ENCODE data around the gene PPM1M.
"Not testable (repeated sequence)": the region's sequence is repeated elsewhere in the genome, so short reads cannot be mapped to it uniquely, and the experiment has no call there.

The PPM1M gene

DNA sequence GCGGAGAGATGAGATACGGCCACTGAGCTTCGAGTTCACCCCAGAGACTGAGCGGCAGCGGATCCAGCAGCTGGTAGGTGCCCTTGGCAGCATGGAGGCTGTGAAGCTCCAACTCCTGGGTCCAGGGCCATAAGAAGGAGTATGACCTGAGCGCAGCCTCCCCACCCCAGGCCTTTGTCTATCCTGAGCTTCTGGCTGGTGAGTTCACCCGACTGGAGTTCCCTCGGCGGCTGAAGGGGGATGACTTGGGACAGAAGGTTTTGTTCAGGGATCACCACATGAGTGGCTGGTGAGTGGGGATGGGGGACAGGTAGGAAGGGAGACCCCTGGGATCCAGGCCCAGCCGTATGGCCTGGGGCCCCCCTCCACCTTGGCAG, 2.6 kb downstream of the PPM1M start:
- DNase-seq, result no peak

DNA sequence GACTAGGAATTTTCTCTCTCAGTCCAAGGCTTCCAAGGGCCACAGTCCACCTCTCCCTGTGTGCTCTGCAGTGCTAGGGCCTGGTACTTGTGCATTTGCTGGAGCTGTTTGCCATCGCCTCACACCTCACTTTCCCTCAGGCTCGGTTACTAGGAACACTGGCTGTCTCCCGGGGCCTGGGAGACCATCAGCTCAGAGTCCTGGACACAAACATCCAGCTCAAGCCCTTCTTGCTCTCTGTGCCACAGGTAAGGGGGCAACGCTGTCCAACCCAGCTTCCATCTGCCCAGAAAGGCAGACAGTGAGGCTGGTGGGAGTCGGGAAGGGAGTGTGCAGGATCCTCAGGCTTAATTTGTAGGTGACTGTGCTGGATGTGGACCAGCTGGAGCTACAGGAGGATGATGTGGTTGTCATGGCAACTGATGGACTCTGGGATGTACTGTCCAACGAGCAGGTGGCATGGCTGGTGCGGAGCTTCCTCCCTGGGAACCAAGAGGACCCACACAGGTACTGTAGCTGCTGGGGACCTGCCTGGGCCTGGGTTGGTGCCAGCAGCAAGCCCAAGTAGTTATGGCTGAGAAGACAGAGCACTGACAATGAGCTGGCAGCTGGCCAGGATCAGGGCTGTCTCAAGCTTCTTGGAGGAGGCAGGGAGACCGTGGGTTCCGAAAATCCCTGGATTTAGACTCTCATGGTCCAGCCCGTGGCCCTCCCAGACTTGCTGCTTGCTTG, 3.4 kb downstream of the PPM1M start:
- DNase-seq, result peak; percentile 34

DNA sequence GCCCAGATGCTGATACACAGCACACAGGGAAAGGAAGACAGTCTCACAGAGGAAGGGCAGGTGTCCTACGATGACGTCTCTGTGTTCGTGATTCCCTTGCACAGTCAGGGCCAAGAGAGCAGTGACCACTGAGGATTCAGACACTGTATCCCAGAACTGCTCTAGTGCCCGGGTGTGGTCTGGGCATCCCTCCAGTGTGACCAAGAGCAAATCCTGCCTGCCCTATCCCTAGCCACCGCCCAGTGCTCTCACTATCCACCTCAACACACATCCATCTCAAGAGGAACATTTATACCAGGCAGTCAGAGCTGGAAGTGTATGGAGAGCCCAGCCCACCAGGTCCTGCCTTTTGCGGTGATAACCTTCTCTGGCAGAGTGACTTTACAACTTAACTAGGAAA, 4.1 kb downstream of the PPM1M start:
- no peak for DNase-seq

DNA sequence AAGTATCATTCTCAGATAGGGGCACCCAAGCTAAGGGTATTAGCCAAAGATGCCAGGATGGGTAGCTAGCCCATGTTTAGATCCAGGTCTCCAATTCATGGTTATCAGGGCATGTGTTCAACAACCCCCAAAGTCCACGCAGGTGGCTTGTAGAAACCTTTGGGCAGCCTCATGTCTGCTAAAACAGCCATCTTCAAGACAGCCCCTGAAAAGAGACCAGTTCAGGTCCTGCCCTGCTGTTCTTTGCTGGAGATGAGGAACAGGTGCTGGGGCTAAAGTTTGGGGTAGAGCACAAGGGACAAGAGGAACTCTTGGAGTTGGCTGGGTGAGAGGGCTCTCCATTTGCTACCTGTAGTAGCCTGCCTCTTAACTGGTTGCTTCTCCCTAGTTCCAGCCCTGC, 4.6 kb downstream of the PPM1M start:
- no peak for DNase-seq

DNA sequence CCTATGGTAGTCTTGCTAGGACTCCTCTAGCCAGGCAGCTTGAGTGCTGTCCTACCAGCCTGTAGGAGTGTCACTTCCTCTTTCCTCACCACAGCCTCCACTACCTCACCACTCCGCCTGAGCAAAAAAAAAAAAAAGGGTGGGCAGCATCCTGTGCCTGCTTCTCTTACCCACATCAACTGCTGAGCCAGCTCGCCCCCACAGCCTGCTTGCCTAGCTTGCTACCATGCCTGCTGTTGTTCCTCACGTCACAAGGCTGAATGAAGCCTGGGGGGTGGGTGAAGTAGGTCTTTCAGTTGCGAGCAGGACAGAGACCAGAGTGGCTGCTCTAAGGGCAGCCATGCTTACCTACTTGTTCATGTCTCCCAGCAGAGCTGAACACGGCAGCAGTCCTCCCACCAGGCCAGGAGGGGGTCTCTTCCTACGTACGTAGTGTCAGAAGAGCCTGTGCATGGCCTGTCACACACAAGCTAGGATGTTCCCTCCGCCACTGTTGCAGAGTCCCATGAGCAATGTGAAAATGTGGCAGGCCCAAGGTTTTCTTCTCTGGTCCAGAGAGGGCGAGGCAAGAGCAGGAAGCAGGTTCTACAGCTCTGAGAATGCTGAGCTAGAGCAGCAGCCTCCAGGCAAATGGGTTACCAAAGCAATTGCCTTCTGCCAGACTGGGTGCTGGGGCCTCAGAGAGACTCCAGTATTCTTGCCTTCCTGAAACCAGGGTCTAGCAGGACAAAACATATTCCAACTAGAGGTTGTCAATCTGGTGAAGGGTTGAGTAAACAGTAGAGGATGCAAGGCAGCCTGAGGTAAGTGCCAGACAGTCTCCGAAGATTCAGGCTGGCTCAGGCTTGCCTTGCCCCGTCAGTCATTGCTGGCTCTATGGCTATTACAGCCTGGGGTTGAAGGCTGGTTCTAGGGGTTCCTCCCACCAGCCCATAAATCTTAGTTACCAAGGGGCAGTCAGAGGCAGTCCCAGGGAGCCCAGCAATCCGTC, 8.1 kb downstream of the PPM1M start:
- DNase-seq, result no peak

DNA sequence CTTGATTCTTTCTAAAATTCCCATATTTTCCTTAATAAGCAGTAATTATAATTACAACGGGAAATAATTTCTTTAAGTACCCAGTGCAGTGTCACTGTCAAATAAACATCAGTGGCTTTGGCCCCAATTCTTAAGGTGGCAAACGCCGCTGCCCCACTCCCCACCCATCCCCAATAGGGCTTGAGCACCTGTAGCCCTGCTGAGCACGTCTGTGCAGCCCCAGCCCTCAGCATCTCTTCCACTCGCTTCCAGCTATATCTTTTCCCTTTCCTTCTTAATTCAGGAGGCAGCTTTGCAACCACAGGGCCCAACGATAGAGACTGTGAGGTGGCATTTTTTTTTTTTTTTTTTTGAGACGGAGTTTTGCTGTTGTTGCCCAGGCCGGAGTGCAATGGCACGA, 9.0 kb downstream of the PPM1M start:
- no peak for DNase-seq

DNA sequence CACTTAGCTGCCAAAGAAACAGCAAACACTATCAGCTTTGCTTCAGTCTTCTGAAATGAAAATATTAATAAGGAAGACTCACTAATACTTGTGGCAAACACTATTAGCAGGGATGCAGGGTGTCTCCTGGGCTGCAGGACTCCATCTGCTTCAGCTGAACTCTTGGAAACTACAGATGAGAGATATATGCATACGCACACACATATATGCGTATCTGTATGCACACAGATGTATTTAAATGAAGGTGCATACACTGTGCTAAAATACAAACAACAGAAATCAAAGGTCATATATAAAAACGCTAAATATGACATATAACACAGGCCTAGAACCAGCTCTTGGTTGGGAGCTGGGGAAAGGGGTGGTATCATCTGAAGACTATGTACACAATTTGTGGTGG, 10.6 kb downstream of the PPM1M start:
- no peak for DNase-seq

DNA sequence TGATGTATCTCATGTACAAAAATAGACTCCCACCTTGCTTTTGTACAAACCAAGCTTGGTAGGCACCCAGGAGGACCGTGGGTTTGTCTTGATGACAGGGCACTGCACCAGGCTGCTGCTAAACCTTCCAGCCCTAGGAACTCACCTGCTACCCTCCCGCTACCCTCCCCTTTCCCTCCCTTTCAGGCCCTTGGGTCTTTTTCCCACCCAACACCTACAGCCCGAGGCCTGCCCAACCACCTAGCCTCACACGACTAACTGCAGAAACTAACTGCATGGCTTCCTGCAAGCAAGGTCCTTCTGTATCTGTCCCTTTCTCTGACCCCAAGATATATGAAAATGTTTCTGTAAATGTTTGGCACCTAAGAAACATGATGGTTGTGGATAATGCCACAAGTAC, 11.1 kb downstream of the PPM1M start:
- no peak for DNase-seq

DNA sequence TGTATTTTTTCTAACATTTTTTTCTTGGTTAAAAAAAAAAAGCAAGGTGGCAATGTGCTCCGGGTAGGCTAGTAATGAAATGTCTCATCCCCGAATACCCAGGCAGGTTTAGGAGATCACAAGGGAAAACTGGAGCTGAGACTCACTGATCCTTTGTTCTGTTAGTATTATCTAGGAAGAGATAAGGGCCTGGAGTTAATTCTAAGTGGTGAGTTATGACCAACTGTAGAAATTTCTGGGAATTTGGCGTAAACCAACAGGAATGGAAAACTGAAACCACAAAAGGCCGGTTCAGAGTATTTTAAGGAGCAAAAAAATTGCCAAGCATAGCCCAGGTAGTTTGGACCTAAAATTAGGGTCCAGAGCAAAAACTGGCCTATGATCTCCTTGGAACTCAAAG, 12.4 kb downstream of the PPM1M start:
- no peak for DNase-seq

DNA sequence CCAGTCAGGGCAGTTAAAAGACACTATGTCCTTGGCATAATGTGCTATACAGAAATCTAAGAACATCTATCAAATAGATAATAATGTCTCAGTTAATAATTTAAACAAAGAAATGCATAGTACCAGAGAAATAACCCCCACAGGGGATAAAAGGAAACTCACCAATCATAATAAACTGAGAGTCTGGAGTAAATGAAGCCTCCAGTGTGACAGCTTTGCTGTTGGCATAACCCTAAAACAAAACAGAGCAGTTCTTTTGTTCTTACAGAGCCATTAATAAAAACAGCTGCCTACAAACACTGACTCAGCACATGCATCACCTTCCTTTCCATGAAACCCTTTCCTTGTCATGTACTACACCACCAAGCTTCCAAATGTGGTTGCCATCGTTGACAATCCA, 13.5 kb downstream of the PPM1M start:
- no peak for DNase-seq

DNA sequence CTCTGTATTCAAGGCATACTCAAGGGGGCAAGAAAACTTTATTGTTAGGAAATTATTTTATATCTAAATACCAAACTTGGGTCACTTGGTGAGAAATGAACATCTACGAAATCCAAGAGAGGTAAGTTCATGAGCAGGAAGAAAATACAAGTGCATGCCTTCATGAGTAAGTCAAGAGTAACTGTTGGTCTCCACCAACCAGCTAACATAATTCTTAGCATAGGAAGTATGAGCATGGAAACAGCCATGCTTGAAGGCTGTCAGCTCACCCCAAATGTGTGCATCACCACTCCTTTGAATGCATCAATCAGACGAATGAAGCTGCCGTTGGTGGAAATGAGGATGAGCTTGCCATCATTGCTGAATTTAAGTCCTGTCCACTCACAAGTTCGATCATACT, 13.9 kb downstream of the PPM1M start:
- DNase-seq, result no peak

DNA sequence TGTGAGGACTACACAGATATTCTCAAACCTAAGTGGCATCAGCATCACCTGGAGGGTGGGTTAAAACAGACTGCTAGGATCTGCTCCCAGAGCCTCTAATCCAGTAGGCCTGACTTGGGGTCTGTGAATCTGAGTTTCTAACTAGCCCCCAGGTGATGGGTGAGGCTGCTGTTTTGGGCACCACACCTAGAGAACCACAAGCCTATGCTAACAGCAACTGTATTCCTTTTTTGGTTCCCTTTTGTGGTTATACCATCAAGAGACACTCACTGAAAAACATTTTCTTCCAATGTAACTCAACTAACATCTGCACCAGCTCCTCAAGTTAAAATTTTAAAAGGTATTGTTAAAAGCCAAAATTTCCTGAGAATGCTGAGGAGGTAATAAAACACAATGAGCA, 16.9 kb downstream of the PPM1M start:
- DNase-seq, result no peak

DNA sequence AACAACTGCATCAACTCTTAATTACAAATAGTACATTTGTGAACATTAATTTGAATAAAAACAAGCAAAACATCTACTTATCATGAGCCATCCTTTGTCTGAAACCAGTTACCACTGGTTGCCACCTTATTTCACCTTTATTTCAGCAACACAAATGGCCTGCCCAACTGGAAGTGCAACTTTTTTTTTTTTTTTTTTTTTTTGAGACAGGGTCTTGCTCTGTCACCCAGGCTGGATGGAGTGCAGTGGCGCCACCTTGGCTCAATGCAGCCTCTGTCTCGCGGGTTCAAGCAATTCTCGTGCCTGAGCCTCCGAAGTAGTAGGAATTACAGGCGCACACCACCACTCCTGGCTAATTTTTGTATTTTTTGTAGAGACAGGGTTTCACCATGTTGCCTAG, 19.8 kb downstream of the PPM1M start:
- DNase-seq, result no peak

DNA sequence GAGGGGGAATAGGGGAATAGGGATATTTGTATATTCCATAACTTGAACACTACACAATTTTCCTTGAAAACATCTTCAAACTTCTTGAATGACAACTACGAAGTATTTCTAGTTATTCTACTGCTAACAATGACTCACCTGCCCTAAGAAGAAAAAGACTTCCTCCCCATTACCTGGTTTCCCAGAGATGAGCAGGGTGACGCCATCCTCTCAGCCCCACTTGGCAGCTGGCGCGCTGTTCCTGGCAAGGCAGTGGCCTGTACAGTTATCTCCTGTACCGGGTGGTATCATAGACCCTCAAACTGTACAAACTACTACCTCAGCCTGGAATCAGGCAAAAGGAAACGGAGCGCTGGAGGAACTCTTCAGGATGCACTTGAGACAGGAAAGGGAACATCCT, 22.5 kb downstream of the PPM1M start:
- no peak for DNase-seq

DNA sequence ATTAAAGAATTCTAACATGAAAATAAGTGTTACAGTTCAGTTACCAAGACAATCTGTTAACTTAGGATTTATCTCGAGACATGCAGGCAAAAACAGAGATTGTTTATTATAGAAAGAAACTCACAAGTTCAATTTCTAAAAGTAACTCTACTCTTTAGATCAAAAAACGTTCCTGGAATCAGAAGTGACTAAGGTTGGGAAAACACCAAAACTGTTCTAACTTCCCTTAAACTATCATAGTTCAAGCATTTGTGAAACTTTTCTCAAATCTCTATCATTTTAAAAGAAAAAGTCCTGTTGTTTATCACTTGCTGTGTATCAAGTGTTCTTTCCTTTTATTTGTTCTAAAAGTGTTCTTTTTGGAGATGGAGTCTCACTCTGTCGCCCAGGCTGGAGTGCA, 24.2 kb downstream of the PPM1M start:
- no peak for DNase-seq

DNA sequence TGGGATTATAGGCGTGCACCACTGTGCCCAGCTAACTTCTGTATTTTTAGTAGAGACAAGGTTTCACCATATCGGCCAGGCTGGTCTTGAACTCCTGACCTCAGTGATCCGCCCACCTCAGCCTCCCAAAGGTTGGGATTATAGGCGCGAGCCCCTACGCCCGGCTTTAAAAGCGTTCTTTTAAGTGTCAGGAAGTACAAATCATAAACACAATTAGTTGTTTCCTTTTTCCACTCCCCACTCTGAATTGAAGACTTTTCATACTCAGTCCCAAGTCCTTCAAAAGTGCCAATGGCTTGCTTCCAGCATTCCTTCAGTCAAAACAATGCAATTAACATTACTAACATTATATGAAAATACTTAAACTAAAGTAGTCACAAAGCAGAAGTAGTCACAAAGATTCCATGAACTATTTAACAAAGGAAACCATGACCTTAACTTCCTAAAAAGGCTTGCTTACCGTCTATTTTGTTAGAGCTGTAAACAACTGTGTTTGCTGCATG, 24.7 kb downstream of the PPM1M start:
- DNase-seq, result no peak

DNA sequence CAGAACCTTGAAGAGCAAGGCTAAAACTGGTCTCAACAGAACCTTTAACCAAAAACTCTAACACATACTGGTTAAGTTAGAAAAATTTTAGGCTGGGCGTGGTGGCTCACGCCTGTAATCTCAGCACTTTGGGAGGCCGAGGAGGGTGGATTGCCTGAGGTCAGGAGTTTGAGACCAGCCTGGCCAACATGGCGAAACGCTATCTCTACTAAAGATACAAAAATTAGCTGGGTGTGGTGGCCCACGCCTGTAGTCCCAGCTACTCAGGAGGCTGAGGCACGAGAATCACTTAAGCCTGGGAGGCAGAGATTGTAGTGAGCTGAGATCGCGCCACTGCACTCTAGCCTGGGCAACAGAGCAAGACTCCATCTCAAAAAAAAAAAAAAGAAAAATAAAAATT, 26.6 kb downstream of the PPM1M start:
- DNase-seq, result not testable (repeated sequence)

DNA sequence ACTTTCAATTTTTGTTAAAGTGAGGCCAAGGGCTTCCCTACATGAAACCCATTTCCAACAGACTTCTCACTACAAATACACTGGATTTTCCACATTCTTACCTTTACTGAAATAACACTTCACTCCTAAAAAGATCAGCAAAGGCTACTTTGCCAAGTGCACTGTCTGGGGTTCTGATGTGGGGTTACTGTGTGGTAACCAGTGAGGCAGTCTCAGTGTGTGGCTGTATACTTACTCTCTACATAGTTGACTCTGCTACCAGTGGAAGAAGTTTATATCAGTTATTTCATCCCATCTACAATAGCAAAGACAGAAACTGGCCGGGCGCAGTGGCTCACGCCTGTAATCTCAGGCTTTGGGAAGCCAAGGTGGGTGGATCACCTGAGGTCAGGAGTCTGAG, 27.3 kb downstream of the PPM1M start:
- DNase-seq, result no peak

DNA sequence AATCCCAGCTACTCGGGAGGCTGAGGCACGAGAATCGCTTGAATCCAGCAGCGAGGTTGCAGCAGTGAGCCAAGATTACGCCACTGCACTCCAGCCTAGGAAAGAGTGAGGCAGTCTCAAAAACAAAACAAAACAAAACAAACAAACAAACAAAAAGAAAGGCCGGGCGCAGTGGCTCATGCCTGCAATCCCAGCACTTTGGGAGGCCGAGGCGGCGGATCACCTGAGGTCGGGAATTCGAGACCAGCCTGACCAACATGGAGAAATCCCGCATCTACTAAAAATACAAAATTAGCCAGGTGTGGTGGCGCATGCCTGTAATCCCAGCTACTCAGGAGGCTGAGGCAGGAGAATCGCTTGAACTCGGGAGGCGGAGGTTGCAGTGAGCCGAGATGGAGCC, 29.2 kb downstream of the PPM1M start:
- not testable (repeated sequence) for DNase-seq

DNA sequence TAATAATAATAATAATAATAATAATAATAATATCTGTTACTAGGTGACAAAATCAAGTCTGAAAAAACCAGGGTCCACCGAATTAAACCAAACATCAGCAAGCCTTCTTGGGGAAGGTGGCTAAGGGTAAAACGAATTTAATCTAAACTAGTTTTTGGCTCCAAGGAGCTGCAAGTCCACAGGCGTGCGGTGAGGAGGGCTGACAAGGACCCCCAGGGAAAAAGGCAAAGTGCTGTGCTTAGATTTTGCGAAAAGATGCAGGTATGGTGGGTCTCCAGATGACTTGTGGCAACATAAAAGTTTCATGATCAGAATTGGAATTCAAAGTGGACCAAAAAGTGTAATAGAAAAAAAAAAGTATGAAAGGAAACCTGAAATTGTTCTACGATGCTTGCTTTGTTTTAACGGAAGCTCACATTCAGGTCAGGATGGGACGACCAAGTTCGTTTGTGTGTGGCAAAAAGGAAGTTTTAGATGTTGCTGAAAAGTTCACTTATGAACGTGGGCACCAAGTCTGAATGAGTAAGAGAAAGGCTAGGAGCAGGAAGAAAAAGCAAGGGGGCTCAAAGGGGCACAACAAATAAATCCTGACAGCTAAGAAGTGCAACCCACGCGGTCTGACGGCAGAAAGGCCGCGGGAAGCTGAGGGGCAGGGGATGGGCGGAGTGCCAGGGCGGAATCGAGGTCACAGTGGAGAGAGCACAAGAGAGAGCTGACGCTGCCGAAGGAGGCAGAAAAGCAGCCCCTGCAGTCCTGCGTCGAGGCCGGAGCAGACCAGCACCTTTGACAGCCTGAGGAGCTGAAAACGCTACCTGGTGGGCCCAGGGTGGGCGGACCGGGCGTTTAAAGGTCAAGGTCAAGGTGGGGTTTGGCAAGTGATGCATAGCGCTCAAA, 31.8 kb downstream of the PPM1M start:
- DNase-seq, result peak; percentile 64

DNA sequence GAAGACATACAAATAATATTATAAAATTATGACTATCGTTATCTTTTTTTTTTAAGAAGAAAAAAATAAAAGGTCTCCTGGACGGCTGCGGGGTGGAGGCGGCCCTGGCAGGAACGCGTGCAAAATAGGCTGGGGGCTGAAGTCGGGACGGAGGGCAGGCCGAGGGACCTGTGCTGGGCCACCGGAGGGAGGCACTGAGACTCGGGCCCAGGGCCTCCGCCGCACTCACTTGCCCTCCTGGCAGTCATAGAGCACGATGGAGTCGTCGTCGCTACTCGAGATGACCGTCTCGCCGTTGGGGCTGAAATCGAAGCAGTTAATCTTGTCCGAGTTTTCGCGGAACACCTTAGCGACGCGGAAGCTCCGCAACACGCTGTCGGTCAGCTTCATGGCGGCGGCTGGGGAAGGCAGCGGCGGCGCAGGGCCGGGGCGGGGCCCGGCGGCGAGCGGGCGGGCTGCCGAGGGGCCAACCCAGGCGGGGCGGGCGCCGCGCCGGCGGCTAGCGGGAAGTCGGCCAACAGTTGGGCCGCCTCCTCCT, 32.5 kb downstream of the PPM1M start:
- peak; percentile 69 for DNase-seq

DNA sequence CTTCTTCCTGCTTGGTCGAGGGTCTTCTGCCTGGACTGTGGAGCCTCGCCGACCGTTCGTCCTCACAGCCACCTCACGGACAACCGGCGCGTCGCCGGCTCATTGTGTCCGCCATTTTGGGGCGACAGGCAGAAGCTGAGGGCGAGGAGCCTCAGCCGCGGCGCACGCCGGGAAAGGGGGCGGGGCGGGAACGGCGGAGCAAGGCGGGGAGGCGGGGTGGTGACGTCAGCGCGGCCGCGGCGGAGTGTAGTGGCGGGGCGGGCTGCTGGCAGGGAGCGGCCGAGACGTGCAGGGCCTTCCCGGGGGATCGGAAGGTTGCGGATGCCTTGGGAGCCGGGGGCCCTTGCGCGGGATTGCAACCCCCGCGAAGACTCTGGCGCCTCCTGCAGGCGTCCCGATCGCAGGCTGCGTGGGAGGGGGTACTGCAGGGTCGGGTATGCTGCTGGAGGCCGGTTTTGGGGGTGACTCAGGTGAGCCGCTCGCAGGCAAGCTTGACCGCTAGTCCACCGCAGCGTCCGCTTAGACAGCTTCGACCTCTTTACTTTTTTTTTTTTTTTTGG, 33.0 kb downstream of the PPM1M start, which contains the start of gene WDR82:
WDR82 (minus strand) TSS at position 140 of the 560 bp plus-strand sequence. CDS start 288 bp downstream, outside the sequence.
- DNase-seq, result peak; percentile 94

Data from NCI-H69 (cell line).